ENCODE results near the gene LYPD6B.

Gene LYPD6B

DNA sequence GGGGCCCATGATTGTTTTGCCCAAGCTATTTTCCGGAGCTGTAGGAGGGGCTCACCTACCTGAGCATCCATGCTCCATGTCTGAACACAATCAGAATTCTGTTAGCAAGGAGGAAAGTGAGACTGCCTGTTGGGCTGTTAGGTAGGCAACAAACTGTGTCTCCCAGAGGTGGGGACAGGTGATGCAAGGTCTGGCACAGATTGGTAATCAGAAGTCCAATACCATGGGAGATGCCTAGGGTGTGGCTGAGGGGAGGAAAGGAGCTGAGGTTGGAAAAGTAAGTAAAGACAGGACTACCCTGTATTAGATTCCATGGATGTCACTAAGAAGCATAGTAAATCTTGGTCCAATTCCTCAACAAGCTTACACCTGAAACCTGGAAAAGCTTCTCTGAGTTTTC, 3.0 kb downstream of the LYPD6B start:
- peaks cover 89% of the 10 kb centered on the region for H3K27me3 Mint-ChIP-seq (ENCODE audit: low read depth)
- no peak overlapping the region for H3K4me3 Mint-ChIP-seq
- peaks cover 4% of the 10 kb centered on the region for H3K9me3 Mint-ChIP-seq
- H3K4me1 Mint-ChIP-seq (ENCODE audit: low read depth), result no peaks in the 10 kb centered on the region
- peaks cover 2% of the 10 kb centered on the region for H3K36me3 Mint-ChIP-seq (ENCODE audit: low read depth)
- no peak overlapping the region for H3K27ac Mint-ChIP-seq

DNA sequence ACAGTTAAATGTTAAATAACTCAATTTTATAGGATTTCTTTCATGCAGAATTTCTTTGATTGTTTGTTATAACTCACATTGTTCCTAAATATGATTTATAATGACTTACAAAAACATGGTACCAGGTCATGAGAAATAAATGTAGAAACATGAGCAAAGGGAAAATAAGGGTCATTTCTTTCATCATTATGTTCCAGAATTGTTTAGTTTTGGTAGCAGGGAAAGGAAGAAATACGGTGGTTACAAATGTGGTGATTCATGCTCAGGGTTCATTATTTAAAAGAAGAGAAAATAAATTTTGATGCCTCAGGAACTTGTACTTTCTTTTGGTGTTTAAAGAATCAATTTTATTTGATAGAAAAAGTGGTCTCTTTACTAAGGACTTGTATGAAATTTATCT, 4.4 kb downstream of the LYPD6B start:
- no peaks in the 10 kb centered on the region for H3K4me1 Mint-ChIP-seq (ENCODE audit: low read depth)

DNA sequence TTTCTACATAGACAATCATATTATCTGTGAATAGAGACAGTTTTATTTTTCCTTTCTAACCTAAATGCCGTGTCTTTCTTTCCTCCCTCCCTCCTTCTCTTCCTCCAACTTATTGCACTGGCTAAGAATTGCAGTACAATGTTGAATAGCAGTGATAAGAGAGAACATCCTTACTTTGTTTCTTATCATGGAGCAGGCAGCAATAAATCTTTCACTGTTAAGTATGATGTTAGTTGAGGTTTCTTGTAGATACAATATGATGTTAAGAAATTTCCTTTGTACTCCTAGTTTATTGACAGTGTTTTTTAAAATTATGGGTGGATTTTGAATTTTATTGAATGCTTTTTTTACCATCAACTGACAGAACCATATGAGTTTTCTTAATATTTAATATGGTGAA, 6.0 kb downstream of the LYPD6B start:
- Mint-ChIP-seq H3K27me3 (ENCODE audit: low read depth) (peaks cover 76% of the 10 kb centered on the region), H3K4me3 (no peak overlapping the region), H3K27ac (no peak overlapping the region)

More for the DNA sequence above, 4.4 kb downstream of the LYPD6B start:
- H3K9me3 Mint-ChIP-seq, result peaks cover 10% of the 10 kb centered on the region
- H3K4me3 Mint-ChIP-seq, result no peak overlapping the region
- H3K27me3 Mint-ChIP-seq (ENCODE audit: low read depth), result peaks cover 78% of the 10 kb centered on the region
- H3K36me3 Mint-ChIP-seq (ENCODE audit: low read depth), result peaks cover 2% of the 10 kb centered on the region
- no peak overlapping the region for H3K27ac Mint-ChIP-seq

DNA sequence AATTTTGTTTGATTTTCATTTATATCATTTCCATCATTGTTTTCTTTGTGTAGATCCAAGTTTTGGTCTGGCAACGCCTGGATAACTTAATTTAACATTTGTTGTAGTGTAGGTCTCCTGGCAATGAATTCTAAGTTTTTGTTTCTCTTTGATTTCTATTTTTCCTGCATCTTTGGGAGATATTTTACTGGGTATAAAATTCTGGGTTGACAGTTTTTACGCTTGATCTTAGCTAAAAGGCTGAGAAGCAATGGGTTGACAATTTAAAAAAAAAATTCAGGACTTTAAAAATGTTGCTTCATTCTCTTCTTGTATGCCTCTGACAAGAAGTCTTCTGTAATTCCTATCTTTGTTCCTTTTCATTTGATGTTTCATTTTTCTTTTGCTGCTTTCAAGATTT, 8.6 kb downstream of the LYPD6B start:
- Mint-ChIP-seq H3K36me3 (ENCODE audit: low read depth) (peaks cover 2% of the 10 kb centered on the region), H3K27me3 (ENCODE audit: low read depth) (peaks cover 53% of the 10 kb centered on the region), H3K4me1 (ENCODE audit: low read depth) (no peaks in the 10 kb centered on the region), H3K9me3 (peaks cover 12% of the 10 kb centered on the region), H3K4me3 (no peak overlapping the region), H3K27ac (no peak overlapping the region)

More for the DNA sequence above, 6.0 kb downstream of the LYPD6B start:
- H3K9me3 Mint-ChIP-seq, result peaks cover 12% of the 10 kb centered on the region
- peaks cover 2% of the 10 kb centered on the region for H3K36me3 Mint-ChIP-seq (ENCODE audit: low read depth)
- H3K4me1 Mint-ChIP-seq (ENCODE audit: low read depth), result no peaks in the 10 kb centered on the region

DNA sequence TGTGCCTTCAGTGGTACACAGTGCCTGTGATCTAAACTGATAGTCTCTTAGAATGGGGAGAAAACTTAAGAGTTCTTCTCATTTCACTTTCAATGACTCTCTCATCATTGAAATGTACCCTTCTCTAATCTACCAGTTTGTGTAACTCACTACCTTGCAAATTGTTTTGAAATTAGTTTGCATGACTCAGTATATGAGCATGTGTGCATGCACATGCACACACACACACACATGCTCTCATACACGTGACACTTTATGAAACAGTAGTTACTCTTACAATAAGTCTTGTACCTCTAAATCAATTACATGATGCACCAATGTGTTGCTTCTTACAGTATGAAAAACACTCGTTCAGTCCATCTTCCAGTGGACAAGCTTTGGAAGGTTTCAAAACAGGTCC, 10.6 kb downstream of the LYPD6B start:
- Mint-ChIP-seq H3K4me1 (ENCODE audit: low read depth) (no peaks in the 10 kb centered on the region), H3K27ac (no peak overlapping the region), H3K27me3 (ENCODE audit: low read depth) (peaks cover 42% of the 10 kb centered on the region), H3K4me3 (no peak overlapping the region), H3K36me3 (ENCODE audit: low read depth) (peaks cover 2% of the 10 kb centered on the region), H3K9me3 (peaks cover 12% of the 10 kb centered on the region)

DNA sequence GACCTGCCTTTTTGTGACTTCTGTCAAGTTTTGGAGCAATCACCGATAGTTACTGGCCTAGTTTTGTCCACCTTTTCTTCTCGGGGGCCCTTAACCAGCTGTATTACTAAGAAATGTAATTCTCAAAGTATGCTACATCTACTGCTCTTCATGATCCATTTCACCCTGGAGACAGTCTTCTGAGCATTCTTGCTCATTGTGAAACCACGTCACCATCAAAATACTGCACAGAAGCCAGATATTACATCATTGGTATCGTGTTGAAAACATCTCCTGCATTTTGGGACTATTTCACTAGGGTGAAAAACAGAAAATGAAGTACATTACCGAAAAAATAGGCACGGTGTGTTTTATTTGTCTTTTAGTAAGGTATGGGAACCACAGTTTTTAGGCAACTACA, 11.7 kb downstream of the LYPD6B start:
- peaks cover 2% of the 10 kb centered on the region for H3K36me3 Mint-ChIP-seq (ENCODE audit: low read depth)
- peaks cover 12% of the 10 kb centered on the region for H3K9me3 Mint-ChIP-seq
- H3K27ac Mint-ChIP-seq, result no peak overlapping the region
- no peak overlapping the region for H3K4me3 Mint-ChIP-seq
- H3K4me1 Mint-ChIP-seq (ENCODE audit: low read depth), result no peaks in the 10 kb centered on the region
- H3K27me3 Mint-ChIP-seq (ENCODE audit: low read depth), result peaks cover 33% of the 10 kb centered on the region

DNA sequence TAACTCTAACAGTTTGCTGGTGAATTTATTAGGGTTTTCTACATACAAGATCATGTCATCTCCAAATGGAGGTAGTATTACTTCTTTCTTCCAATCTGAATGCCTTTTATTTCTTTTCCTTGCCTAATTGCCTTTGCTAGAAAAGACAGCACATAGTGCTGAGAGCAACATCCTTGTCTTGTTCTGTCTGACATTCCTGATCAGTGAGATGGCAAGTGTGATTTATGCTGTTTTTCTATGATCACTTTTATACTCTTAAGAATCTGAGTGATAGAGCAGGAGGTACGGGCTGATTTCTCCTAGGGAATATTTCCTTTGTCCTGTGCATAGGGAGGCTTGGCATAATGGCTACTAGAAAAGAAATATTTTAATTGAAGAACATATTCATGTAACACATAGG, 17.3 kb downstream of the LYPD6B start:
- Mint-ChIP-seq H3K9me3 (no peaks in the 10 kb centered on the region), H3K27me3 (ENCODE audit: low read depth) (peaks cover 12% of the 10 kb centered on the region), H3K4me3 (no peak overlapping the region), H3K36me3 (ENCODE audit: low read depth) (no peaks in the 10 kb centered on the region), H3K27ac (no peak overlapping the region), H3K4me1 (ENCODE audit: low read depth) (no peaks in the 10 kb centered on the region)

DNA sequence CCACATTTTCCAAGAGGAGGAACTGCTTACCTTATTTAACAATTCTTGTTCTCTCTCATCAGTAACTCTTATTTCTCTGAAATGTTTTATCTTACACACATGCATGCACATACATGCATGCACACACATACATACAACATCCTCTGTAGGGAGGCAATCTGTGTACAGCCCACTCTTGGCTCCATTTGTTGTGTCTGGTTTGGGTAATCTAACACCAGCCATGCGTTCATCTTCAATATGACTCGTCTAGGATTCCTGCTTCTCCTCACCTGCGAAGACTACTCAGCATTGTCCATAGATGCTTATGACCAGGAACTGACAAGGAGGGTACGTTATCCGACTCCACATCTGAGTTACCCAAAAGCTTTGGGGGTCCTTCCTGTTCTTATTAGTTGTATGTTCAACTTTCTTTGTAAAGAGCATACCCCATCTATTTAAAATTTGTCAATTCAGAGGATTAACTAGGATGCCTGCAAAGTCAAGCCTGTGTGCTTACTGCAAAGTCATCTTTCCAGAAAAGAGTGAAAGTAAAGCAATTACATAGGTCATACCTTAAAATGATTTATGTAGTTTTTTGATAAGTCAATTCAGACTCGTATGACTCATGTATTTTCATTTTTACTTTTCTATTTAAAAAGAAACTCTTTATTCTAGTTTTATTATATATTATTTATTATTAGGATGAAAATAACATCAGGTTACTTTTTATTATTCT, 18.2 kb downstream of the LYPD6B start:
- no peaks in the 10 kb centered on the region for H3K9me3 Mint-ChIP-seq
- no peaks in the 10 kb centered on the region for H3K36me3 Mint-ChIP-seq (ENCODE audit: low read depth)
- no peak overlapping the region for H3K4me3 Mint-ChIP-seq
- peaks cover 12% of the 10 kb centered on the region for H3K27me3 Mint-ChIP-seq (ENCODE audit: low read depth)
- no peak overlapping the region for H3K27ac Mint-ChIP-seq
- H3K4me1 Mint-ChIP-seq (ENCODE audit: low read depth), result no peaks in the 10 kb centered on the region

DNA sequence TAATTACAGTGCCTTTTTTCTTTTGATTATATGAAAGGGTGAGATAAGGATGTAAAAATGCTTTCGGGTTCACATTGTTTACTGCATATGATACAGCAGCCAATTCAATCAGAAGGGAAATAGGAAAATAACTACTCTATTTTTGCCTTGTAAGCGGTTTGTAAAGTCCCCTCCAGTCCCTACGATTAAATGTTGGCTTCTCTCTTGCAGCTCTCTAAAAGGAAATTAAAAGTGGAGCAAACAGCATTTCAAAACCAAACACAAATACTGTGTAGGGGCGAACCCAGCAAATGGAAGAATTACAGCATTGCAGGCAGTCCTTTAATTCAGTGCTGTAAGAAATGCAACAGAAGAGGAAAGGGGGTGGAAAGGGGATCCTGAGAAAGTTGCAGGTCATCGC, 18.9 kb downstream of the LYPD6B start:
- Mint-ChIP-seq H3K4me3 (no peak overlapping the region), H3K4me1 (ENCODE audit: low read depth) (no peaks in the 10 kb centered on the region), H3K27ac (no peak overlapping the region), H3K36me3 (ENCODE audit: low read depth) (no peaks in the 10 kb centered on the region), H3K27me3 (ENCODE audit: low read depth) (peaks cover 15% of the 10 kb centered on the region), H3K9me3 (no peaks in the 10 kb centered on the region)

DNA sequence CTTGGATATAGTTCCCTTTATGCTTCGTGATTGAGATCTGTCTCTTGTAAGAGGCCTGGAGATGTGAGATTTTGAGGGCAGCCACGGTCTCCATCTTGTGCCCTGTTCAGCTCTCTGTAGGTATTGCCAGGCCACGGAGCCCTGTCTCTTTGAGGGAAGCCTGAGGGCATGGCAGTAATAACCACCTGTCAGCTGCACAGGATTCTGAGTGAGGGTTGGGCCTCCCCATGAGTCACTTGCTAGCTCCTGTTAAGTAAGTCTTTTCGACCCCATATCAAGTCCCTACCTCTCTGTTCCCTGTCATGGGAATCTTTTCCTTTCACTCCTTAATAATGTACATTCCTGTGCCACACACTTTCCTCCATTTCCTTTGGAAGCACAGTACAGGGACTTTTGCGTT, 20.4 kb downstream of the LYPD6B start:
- Mint-ChIP-seq H3K27me3 (ENCODE audit: low read depth) (peaks cover 21% of the 10 kb centered on the region), H3K36me3 (ENCODE audit: low read depth) (no peaks in the 10 kb centered on the region), H3K9me3 (no peaks in the 10 kb centered on the region), H3K27ac (no peak overlapping the region), H3K4me3 (no peak overlapping the region), H3K4me1 (ENCODE audit: low read depth) (no peaks in the 10 kb centered on the region)

DNA sequence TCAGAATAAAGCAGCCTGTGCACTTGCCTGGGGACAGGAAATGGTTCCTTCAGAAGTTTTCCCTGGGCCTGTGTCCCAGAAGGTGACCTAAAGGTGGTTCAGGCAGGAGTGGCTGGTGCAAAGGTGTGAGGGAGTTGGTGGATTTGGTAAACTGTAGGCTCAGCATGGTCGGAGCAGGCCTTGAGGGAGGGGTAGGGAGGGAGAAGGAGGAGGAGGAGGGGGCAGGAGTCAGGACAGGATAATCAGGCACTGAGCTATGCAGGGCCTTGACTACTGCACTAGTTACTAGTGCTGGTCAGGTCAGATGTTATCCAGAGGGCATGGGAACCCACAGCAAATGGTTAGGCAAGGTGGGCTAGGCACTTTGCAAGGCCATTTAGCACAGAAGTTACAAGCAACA, 21.3 kb downstream of the LYPD6B start:
- H3K27ac Mint-ChIP-seq, result no peak overlapping the region
- no peak overlapping the region for H3K4me3 Mint-ChIP-seq
- H3K4me1 Mint-ChIP-seq (ENCODE audit: low read depth), result no peaks in the 10 kb centered on the region
- peaks cover 18% of the 10 kb centered on the region for H3K27me3 Mint-ChIP-seq (ENCODE audit: low read depth)
- H3K9me3 Mint-ChIP-seq, result no peaks in the 10 kb centered on the region
- no peaks in the 10 kb centered on the region for H3K36me3 Mint-ChIP-seq (ENCODE audit: low read depth)

DNA sequence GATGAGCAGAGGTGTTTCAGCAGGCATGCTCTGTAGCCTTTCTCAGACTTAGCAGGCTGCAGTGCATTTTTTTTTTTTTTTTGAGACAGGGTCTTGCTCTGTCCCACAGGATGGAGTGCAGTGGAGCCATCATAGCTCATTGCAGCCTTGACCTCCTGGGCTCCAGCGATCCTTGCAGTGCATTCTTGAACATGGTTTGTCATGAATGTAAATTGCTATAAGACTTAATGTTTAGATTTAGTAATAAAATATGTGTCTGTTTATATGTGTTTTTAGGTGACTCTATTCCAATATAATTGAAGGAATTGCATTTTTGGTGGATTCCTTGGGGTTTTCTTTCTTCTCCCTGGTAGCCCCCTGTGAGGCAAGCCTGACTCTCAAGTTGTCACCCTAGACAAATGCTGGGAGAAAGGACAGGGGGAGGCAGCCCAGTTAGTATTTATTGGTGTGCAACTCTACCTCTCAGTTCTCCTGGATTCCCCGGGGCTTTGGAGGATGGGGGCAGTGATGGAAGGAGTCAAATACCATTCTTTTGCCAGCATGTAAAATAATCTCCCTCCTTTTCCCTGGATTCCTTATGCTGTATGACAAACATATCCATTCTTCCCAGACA, 22.7 kb downstream of the LYPD6B start:
- no peaks in the 10 kb centered on the region for H3K4me1 Mint-ChIP-seq (ENCODE audit: low read depth)
- H3K4me3 Mint-ChIP-seq, result no peak overlapping the region
- no peaks in the 10 kb centered on the region for H3K9me3 Mint-ChIP-seq
- no peaks in the 10 kb centered on the region for H3K36me3 Mint-ChIP-seq (ENCODE audit: low read depth)
- H3K27me3 Mint-ChIP-seq (ENCODE audit: low read depth), result peaks cover 12% of the 10 kb centered on the region
- no peak overlapping the region for H3K27ac Mint-ChIP-seq

DNA sequence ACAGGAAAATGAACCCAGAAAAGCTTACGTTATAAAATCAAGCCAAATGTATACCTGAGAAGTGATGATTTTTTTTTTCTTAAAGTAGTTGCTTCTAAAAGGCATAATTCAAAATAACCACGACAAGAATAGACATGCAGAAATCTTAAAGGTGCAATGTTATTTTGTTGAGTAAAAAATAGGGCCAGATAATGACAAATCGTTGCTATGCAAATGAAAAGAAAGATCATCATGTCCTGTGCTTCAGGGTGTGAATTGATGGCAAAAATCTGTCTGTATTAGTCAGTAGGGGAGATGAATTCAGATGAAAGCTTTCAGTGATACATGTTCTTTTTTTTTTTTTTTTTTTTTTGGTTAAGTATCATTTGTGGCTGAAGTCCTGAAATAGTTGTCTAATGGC, 24.0 kb downstream of the LYPD6B start:
- Mint-ChIP-seq H3K4me1 (ENCODE audit: low read depth) (no peaks in the 10 kb centered on the region), H3K27me3 (ENCODE audit: low read depth) (peaks cover 12% of the 10 kb centered on the region), H3K4me3 (no peak overlapping the region), H3K36me3 (ENCODE audit: low read depth) (no peaks in the 10 kb centered on the region), H3K9me3 (no peaks in the 10 kb centered on the region), H3K27ac (no peak overlapping the region)

DNA sequence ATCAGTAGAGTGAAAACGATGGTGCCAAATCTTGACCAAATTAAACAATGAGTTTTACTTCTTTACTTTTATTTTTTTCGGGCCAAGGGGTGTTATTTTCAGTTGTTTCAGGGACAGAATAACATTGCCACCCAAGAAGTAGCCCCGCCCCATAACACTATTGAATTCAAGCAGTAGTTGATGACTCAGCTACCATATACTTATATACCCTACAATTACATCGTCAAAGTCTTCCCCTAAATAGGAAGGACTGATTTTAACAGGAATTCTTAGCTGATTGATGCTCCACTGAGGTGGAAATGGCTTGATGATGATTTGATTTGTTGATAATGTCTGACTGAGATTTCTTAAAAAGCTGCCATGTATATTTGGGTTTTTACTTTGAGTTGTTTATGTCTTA, 24.7 kb downstream of the LYPD6B start:
- Mint-ChIP-seq H3K4me1 (ENCODE audit: low read depth) (no peaks in the 10 kb centered on the region), H3K27ac (no peak overlapping the region), H3K4me3 (no peak overlapping the region), H3K36me3 (ENCODE audit: low read depth) (no peaks in the 10 kb centered on the region), H3K27me3 (ENCODE audit: low read depth) (peaks cover 12% of the 10 kb centered on the region), H3K9me3 (no peaks in the 10 kb centered on the region)

DNA sequence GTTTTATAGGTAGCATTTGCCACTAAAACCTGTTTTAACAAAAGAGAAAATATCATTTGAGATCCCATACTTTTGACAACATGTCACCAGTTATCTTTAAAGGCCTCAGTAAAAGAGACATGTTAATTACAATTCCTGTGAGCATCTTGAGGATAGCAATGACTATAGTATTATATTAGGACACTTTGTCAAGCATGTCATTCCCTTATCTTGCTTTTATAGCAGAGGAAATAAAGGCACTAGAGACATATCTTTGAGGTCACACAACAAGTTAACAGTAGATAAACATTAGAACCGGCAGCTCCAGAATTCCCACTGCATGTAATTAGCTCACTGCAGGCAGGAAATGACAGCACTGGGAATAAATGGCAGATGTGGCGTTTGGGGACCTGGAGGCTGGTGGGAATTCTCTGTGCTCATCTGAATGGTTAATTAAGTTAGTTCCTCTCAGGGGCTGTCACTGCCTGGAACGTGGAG, 25.9 kb downstream of the LYPD6B start:
- H3K9me3 Mint-ChIP-seq, result no peaks in the 10 kb centered on the region
- H3K4me1 Mint-ChIP-seq (ENCODE audit: low read depth), result peaks cover 6% of the 10 kb centered on the region
- peaks cover 12% of the 10 kb centered on the region for H3K27me3 Mint-ChIP-seq (ENCODE audit: low read depth)
- no peaks in the 10 kb centered on the region for H3K36me3 Mint-ChIP-seq (ENCODE audit: low read depth)
- H3K4me3 Mint-ChIP-seq, result no peak overlapping the region
- H3K27ac Mint-ChIP-seq, result no peak overlapping the region

Measured in T-helper 1 cell treated with Interleukin-12 subunit alpha and Interleukin-12 subunit beta and Interleukin-4 antibody, amounts not matched to agents 30 μg/mL and 1 μg/mL, for 36 hours (primary cell).